ENCODE measurements around the gene ANKRD34A. TPM values are rescaled to one million over a fixed set of nuclear protein-coding genes. Genes with fewer than 3 reads are reported as not detected.
A peak's percentile ranks its signal among the peaks of the same experiment; 100 is the strongest.

The ANKRD34A gene
- total RNA-seq, 1 donor from 2014 or later, result 0.74 TPM

DNA sequence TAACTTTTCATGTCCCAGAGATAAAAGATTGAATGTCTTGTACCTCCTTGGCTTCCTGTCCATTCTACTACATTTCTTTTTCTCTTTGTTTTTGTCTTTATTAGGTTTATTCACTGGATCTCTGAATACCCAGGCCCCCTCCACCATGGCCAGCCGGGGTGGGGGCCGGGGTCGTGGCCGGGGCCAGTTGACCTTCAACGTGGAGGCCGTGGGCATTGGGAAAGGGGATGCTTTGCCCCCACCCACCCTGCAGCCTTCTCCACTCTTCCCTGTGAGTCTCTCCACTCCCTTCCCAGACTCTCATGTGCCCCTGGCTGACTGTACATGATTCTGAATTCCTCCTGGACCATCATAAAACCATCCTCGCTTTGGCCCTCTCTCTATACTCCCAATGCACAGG lies 10.3 kb upstream of the ANKRD34A start:
- DNase-seq (ENCODE audit: low spot score), result no peak

DNA sequence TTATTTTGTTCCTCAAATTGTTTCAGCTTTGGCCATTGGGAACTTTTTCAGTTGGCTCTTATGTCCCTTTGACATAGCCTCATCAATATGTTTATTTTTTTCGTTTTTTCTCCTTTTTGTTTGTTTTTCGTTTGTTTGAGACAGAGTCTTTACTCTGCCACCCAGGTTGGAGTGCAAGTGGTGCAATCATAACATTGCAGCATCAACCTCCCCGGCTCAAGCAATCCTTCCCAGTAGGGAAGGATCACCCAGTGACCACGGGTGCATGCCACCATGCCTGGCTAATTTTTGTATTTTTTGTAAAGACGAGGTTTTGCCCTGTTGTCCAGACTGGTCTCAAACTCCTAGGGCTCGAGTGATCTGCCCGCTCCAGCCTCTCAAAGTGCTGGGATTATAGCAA lies 8.2 kb upstream of the ANKRD34A start:
- DNase-seq (ENCODE audit: low spot score), result no peak

- DNase-seq (ENCODE audit: low spot score), result no peak
These were observed 2.9 kb upstream of the ANKRD34A start for GRCh38 chr1:145967288-145967687.

DNA sequence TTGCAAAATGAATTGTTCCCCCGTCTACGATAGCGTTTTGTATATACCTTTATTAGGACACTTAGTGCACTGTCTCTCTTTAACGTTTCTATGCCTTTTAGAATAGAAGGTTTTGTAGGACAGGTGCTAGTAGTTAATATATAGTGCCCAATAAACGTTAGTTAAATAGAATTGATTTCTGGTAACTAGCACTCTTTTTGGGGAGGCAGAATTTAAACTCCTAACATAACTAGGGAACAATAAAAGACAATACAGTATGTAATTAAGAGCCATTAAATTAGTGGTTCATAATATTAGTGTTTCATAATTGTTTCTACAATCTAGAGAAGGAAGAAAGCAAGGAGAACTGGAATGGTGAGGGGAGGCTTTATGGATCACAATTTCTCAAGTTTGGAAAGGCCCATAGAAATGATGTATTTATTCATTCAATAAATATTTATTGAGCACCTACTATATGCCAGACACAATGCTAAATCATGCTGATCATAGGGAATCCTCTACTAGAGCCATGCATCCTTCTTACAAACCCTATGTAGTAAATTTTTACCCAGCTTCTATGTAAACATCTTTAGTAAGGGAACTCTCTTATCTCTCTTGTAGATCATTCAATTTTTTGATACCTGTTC lies 857 bp upstream of the ANKRD34A start:
- no peak for DNase-seq (ENCODE audit: low spot score)

DNA sequence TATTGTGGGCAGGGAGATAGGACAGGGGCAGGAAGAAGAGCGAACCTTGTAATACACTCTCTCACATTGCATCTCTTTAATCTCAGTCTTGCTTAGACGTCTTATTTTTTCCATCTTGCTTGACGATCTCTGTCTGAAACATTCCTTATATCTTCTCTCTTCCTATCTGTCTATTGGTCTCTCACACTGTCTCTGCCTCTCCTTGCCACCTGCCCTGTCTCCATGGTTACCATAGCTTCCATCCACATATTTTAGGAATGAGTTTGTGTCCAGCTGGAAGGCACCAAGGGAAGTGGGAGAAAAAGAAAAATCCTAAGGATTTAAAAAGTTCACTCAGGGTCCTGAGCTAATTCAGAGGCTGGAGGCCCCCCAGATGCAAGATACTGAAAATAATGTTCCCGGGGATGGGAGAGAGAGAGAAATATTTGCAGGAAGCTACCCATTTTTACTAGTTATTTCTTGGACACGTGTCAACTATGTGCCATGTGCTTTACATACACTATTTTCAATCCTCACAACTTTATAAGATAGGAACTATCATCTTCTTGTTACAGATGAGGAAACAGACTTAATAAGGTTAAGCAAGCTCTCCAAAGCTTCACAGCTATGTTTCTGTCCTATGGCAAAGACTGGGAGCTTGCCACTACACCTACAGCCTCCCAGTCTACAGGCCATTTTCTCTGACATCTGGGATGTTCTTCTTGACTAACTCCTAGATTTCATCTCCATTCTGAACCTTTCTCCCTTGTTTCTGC lies 933 bp downstream of the ANKRD34A start:
- DNase-seq (ENCODE audit: low spot score), result no peak

GRCh38 chr1:145962157-145963102 lies 1.9 kb downstream of the ANKRD34A start:
- DNase-seq (ENCODE audit: low spot score), result peak; percentile 87

DNA sequence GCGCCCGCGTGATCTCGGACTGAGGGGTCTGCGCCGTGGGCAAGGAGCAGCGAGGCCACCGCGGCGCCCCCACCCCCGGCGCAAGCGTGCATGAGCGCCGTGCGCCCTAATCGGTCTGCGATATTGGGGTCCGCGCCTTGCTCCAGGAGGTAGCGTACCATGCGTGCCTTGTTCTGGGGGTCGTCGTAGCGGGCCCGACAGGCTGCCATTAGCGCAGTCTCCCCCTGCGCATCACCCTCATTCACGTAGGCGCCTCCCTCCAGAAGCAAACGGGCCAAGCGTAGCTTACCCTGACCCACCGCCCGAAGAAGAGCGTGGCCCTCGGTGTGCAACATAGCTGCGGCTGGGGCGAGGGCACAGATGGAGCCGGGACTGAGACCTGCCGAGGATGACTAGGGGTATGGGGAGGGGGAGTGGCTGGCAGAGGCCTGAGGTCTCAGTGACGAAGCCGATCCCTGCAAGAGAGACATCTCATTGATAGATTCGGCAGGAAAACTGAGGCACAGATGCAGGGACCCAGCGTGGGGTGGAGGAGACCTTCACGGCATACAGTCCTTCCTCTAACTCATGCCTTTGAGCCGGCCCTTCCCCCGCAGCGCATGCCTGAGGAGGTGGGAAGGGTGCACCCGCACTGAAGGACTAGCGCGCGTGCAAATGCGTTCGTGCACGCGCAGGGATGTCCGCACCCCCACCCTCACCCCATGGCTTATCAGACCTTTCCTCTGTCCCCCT lies 2.8 kb downstream of the ANKRD34A start:
- peak; percentile 86 for DNase-seq (ENCODE audit: low spot score)

- no peak for DNase-seq (ENCODE audit: low spot score)
These were observed 3.3 kb downstream of the ANKRD34A start for GRCh38 chr1:145961109-145961424.

GRCh38 chr1:145960468-145961108 lies 3.8 kb downstream of the ANKRD34A start:
- peak; percentile 94 for DNase-seq (ENCODE audit: low spot score)

DNA sequence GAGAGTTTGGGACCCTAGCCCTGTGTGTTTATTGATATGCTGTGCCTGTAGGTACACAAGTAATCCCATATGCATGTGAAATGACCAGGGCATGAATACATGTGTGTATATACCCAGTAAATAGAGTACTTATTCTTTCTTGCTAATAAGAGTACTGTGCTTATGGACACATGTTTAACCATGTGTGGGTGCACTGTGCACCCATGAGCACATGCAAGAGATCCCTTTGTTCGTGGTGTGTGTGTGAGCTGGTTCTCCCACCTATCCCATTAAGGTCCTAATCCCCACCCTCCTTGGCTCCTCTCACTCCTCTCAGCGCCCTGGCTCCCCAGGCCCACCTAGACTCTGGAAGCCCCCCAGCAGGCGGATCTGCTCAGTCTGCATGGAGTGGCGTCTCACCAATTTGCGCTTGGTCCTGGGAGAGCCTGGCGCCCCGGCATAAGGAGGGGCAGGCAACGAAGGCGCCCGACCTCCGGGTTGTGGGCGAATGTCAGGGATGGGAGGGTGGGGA lies 4.4 kb downstream of the ANKRD34A start:
- no peak for DNase-seq (ENCODE audit: low spot score)

DNA sequence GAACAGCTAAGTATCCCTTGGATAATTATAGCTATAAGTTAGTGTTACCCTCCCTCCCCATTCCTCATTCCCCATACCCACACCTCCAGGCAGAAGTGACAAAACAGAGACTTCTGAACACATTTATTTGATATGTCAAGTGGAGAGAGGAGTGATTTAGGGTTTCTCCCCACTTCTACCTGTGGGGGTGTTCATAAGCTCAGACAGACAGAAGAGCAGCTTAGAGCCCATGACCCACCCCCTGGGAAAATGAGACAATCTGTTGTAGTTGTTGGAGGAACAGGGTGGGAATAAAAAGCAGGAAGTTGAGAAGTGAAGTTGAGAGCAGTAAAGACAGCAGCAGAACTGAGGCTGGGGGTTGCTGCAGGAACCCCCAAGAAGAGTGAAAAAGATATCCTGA lies 5.0 kb downstream of the ANKRD34A start:
- no peak for DNase-seq (ENCODE audit: low spot score)

DNA sequence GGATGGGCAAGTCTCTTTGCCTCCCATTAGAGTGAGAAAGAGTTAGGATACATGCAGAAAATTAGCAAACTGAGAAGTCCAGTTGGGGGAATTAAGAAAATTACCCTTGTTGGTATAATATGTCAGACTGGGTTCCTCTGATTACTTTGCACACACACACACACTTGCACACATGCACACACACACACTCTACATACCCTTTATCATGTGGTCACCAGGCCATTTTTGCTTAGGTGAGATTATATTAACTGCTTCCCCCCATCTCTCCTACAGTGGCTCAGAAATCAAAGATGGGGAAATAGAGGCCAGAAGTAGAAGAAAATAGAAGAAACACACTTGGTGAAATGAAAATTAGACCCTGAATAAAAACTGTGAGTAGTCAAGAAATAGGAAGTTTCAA lies 5.6 kb downstream of the ANKRD34A start:
- no peak for DNase-seq (ENCODE audit: low spot score)

- DNase-seq (ENCODE audit: low spot score), result peak; percentile 97
These were observed 6.7 kb downstream of the ANKRD34A start, which contains the start of gene LIX1L for GRCh38 chr1:145957443-145958319. Gene LIX1L (minus strand): TSS chr1:145958017. CDS start chr1:145957927, 90 bp downstream.

DNA sequence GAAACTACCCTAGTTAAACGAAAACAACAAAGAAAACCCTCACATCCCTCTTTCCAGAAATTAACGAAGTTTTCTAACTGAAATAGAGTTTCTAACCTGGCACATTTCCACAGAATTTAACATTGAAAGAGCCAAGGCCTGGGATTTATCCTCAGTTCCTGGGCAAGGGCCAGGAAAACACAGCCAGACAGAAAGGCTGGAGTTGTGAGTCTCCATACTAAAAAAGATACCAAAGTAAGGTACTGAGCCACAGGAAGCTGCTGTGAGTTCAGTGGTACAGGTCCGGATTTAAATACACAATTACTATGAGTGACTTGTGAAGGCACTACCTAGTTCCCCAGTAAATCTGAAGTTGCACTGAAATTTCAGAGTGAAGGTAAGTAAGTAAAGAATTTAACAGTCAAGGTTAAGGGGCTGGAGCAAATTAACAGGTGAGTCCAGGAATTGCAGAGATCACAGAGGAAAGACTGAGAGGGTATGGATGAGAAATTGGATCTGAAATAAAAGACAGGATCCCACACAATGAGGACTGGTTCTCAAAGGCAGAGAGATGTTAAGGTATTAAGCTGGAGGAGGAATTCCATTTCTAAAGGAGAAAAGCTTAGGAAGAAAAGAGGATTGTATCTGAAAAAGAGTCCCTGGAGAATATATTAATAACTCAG lies 7.5 kb downstream of the ANKRD34A start:
- DNase-seq (ENCODE audit: low spot score), result peak; percentile 9

DNA sequence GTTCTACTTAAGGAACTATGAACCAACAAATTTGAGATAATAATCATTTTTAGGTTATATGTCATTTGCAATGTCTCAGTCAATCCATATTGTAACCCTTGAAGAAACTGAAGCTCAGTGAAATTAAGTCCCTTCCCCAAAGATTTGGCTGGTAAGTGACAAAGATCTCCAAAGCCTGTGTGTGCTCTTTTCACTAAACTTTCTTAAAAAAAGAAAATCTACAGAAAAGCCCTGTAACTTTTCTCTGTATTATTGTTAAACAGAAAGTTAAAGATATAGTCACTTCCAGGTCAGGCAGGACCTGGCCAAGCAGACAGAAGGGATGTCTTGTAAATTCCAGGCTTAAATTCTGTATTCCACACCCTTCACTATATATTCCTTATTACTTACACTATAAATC lies 8.0 kb downstream of the ANKRD34A start:
- no peak for DNase-seq (ENCODE audit: low spot score)

DNA sequence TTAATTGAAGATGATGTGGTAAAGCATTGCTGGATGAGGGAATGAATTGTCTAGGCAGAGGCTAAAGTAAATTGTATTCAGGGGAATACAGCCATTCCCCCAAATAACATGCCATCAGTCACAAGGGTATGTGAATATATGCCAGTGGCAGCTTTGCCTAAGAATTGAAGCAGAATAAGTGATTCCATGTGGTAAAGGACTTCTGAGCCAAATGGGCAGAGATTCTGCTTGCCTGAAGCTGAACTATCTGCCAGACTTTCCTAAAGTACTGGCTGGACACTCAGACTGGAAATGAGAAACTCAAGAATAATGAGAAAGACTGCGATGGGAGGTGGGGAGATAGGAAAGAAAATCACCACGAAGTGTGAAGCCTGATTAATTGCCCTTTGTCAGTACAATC lies 8.9 kb downstream of the ANKRD34A start:
- DNase-seq (ENCODE audit: low spot score), result no peak

- DNase-seq (ENCODE audit: low spot score), result peak; percentile 9
These were observed 10.5 kb downstream of the ANKRD34A start for GRCh38 chr1:145953861-145954260.

DNA sequence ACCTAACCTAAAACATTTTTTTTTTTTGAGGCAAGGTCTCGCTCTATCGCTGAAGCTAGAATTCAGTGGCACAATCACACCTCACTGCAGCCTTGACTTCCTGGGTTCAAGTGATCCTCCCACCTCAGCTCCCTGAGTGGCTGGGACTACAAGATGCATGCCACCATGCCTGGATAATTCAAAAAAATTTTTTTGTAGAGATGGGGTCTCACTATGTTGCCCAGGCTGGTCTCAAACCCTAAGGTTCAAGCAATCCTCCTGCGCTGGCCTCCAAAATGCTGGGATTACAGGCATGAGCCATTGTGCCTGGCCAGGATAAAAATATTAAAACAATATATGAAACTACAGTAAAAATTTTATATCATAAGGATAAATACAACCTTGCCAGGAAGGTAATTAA lies 11.5 kb downstream of the ANKRD34A start:
- peak; percentile 2 for DNase-seq (ENCODE audit: low spot score)

GRCh38 chr1:145951526-145951925 lies 12.8 kb downstream of the ANKRD34A start:
- DNase-seq (ENCODE audit: low spot score), result no peak
